GM12891 (cell line): ENCODE results near the gene TMEM203. TPM values are rescaled to one million over a fixed set of nuclear protein-coding genes. Genes with fewer than 3 reads are reported as not detected.

ENCODE experiments used
- DNase-seq: peaks from one replicate; pipeline ENCODE4 v3.0.0; 2011; ENCODE audit warnings: low spot score; ENCODE audit not compliant: insufficient read length
- FAIRE-seq: peaks from 2 replicates; lab custom pipeline; 2011; peaks lifted over from hg19 to GRCh38; lab: Jason Lieb, UNC
- PAX5 ChIP-seq: IDR thresholded peaks from 2 replicates; pipeline ENCODE4 v1.6.1; 2011; ENCODE audit warnings: low read length, moderate library complexity, mild to moderate bottlenecking; ENCODE audit not compliant: insufficient read depth, severe bottlenecking
- POLR2A ChIP-seq: IDR thresholded peaks from 2 replicates; pipeline ENCODE4 v1.6.1; 2011; ENCODE audit warnings: low read depth, low read length, control low read depth
- POLR2AphosphoS5 ChIP-seq: IDR thresholded peaks from 2 replicates; pipeline ENCODE4 v1.6.1; 2011; ENCODE audit warnings: low read depth, low read length, control low read depth
- POU2F2 ChIP-seq: IDR thresholded peaks from 2 replicates; pipeline ENCODE4 v1.6.1; 2011; ENCODE audit warnings: low read depth, mild to moderate bottlenecking, control low read depth, low read length, moderate library complexity
- SPI1 ChIP-seq: IDR thresholded peaks from 2 replicates; pipeline ENCODE4 v1.6.1; 2011; ENCODE audit warnings: low read depth, low read length, control low read depth
- TAF1 ChIP-seq: IDR thresholded peaks from 2 replicates; pipeline ENCODE4 v1.6.1; 2011; ENCODE audit warnings: low read depth, low read length, control low read depth
- polyA plus RNA-seq: library from polyadenylated mRNA; unstranded; fragments of >200 nt; gene quantifications from one replicate; pipeline ENCODE4 v1.2.1, GENCODE V29; 2012; ENCODE audit warnings: low read depth, missing spikeins, inconsistent platforms; ENCODE audit not compliant: missing spikeins

TMEM203 gene
- 24.6 TPM for polyA plus RNA-seq

- TF ChIP-seq PAX5 (peak; percentile 7), TAF1 (peak; percentile 64), POLR2AphosphoS5 (peak; percentile 49; the same call in 1 of the 2 replicates), POLR2A (peak; percentile 84), SPI1 (no peak), POU2F2 (peak; percentile 74; the same call in 1 of the 2 replicates)
- FAIRE-seq: peak; percentile 95
- DNase-seq: peak; percentile 100
Measured at GRCh38 chr9:137205126-137206069, at the start of gene TMEM203, which contains the start of gene NDOR1. Gene TMEM203 (minus strand): TSS chr9:137205648. CDS start chr9:137205414, 234 bp downstream. Gene NDOR1 (plus strand): TSS chr9:137205700. CDS start chr9:137205778, 78 bp downstream.

- FAIRE-seq (peak; percentile 98), DNase-seq (peak; percentile 100)
- 0 out of 2 replicates have a peak, but pooled peaks have one; percentile 33 for TF ChIP-seq POLR2AphosphoS5
- no peak for TF ChIP-seq TAF1
- TF ChIP-seq POU2F2: no peak
- peak; percentile 72 for TF ChIP-seq PAX5
- TF ChIP-seq SPI1: no peak
- no peak for TF ChIP-seq POLR2A
Measured at GRCh38 chr9:137254624-137255447, 49.4 kb upstream of the TMEM203 start, which contains the start of gene NELFB. Gene NELFB (plus strand): TSS chr9:137255327.

GRCh38 chr9:137253717-137254623 is 48.5 kb upstream of the TMEM203 start:
- no peak for TF ChIP-seq POU2F2
- TF ChIP-seq SPI1: no peak
- no peak for TF ChIP-seq POLR2AphosphoS5
- no peak for TF ChIP-seq TAF1
- TF ChIP-seq POLR2A: no peak
- DNase-seq (no peak), FAIRE-seq (no peak)

- no peak for TF ChIP-seq PAX5
- no peak for TF ChIP-seq TAF1
- TF ChIP-seq POLR2A: no peak
- no peak for TF ChIP-seq SPI1
- no peak for TF ChIP-seq POU2F2
- no peak for TF ChIP-seq POLR2AphosphoS5
- DNase-seq: no peak
- peak; percentile 16 for FAIRE-seq
Measured at GRCh38 chr9:137252555-137253506, 47.4 kb upstream of the TMEM203 start.

- no peak for DNase-seq
- TF ChIP-seq TAF1: no peak
- no peak for TF ChIP-seq POU2F2
- FAIRE-seq: no peak
Measured at GRCh38 chr9:137251490-137252268, 46.2 kb upstream of the TMEM203 start.

- FAIRE-seq: no peak
Measured at GRCh38 chr9:137251194-137251461, 45.7 kb upstream of the TMEM203 start, which contains the start of gene STPG3. Gene STPG3 (plus strand): TSS chr9:137251286. CDS start chr9:137251287, 1 bp downstream.

GRCh38 chr9:137250329-137251193 is 45.1 kb upstream of the TMEM203 start:
- FAIRE-seq (no peak), DNase-seq (no peak)
- TF ChIP-seq POU2F2 (no peak), POLR2AphosphoS5 (no peak), SPI1 (no peak), PAX5 (no peak)

More at GRCh38 chr9:137251194-137251461, 45.7 kb upstream of the TMEM203 start, which contains the start of gene STPG3:
- DNase-seq: no peak
- TF ChIP-seq PAX5: no peak
- no peak for TF ChIP-seq POLR2A
- no peak for TF ChIP-seq TAF1
- no peak for TF ChIP-seq POU2F2
- TF ChIP-seq SPI1: no peak
- TF ChIP-seq POLR2AphosphoS5: no peak
